Stimulated activated naive B cell treated with anti-CD40 and anti-IgM and Interleukin-4, amounts not matched to agents 10 μg/mL and 1 μg/mL and 100 μg/mL, for 72 hours (primary cell): ENCODE data around the gene CFDP1.
"Not testable (repeated sequence)": the region's sequence is repeated elsewhere in the genome, so short reads cannot be mapped to it uniquely, and the experiment has no call there.

Source experiments
- ATAC-seq, 2 donors: fragments of 150-1000 bp; cut with Tn5 transposase; replicated peaks; 2 replicates each; pipeline ENCODE4 v1.10.0; 2021; ENCODE audit warnings: moderate library complexity in 1 of 2
- DNase-seq: peaks from one replicate; pipeline ENCODE4 v3.0.0; 2021
- H3K27ac Mint-ChIP-seq: one replicate; pipeline ENCODE4 v1.8.0; 2022; ENCODE audit warnings: mild to moderate bottlenecking, mixed read lengths
- H3K27me3 Mint-ChIP-seq, 2 donors: one replicate each; pipeline ENCODE4 v1.8.0; 2022; ENCODE audit warnings: mixed read lengths in 2 of 2
- H3K36me3 Mint-ChIP-seq, 2 donors: one replicate each; pipeline ENCODE4 v1.8.0; 2022; ENCODE audit warnings: mixed read lengths in 2 of 2, mild to moderate bottlenecking in 1 of 2
- H3K4me1 Mint-ChIP-seq, 2 donors: one replicate each; pipeline ENCODE4 v1.8.0; 2022; ENCODE audit warnings: mixed read lengths in 2 of 2, mild to moderate bottlenecking in 1 of 2
- H3K4me3 Mint-ChIP-seq, 2 donors: one replicate each; pipeline ENCODE4 v1.8.0; 2022; ENCODE audit warnings: mild to moderate bottlenecking in 2 of 2, mixed read lengths in 2 of 2, moderate library complexity in 1 of 2
- H3K9me3 Mint-ChIP-seq, 2 donors: one replicate each; pipeline ENCODE4 v1.8.0; 2022; ENCODE audit warnings: mixed read lengths in 2 of 2, mild to moderate bottlenecking in 1 of 2

CFDP1 gene

DNA sequence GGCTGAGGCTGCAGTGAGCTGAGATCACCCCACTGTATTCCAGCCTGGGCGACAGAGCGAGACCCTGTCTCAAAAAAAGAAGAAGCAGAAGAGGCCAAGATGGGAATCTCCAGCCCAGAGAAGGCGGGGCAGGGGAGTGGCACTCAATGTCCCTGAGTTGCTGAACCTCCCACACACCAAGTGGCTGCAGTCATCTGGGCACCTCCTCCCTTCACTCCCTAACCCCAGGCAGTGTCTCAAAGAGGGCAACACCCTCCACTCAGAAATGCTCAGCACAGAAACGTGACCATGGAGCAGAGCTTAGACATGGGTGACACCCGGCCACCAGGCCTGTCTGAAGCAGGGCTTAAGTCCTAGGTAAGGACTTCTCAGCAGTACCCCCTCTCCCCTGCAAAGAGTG is 145.6 kb downstream of the CFDP1 start:
- peaks cover 40 to 48% of the 10 kb centered on the region in 2 donors for H3K36me3 Mint-ChIP-seq

DNA sequence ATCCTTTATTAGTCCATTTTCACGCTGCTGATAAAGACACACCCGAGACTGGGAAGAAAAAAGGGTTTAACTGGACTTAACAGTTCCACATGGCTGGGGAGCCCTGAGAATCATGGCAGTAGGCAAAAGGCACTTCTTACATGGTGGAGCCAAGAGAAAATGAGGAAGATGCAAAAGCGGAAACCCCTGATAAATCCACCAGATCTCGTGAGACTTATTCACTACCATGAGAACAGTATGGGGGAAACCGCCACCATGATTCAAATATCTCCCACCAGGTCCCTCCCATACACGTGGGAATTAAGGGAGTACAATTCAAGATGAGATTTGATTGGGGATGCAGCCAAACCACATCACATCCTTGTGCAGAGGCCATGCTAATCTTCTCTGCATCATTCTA is 146.9 kb downstream of the CFDP1 start:
- Mint-ChIP-seq H3K4me1 (peaks cover 4 to 7% of the 10 kb centered on the region in 2 donors), H3K4me3 (no peak overlapping the region), H3K27ac (no peak overlapping the region), H3K27me3 (peaks cover 0 to 5% of the 10 kb centered on the region in 2 donors), H3K9me3 (no peaks in the 10 kb centered on the region), H3K36me3 (peaks cover 30 to 38% of the 10 kb centered on the region in 2 donors)
- ATAC-seq, result no peak
- DNase-seq, result no peak

More for the DNA sequence above, 145.6 kb downstream of the CFDP1 start:
- Mint-ChIP-seq H3K4me3 (no peak overlapping the region), H3K4me1 (peaks cover 4 to 7% of the 10 kb centered on the region in 2 donors), H3K27me3 (peaks cover 0 to 5% of the 10 kb centered on the region in 2 donors), H3K27ac (no peak overlapping the region), H3K9me3 (no peaks in the 10 kb centered on the region)
- ATAC-seq (peak in 1 of 2 donors; percentile 47), DNase-seq (no peak)

DNA sequence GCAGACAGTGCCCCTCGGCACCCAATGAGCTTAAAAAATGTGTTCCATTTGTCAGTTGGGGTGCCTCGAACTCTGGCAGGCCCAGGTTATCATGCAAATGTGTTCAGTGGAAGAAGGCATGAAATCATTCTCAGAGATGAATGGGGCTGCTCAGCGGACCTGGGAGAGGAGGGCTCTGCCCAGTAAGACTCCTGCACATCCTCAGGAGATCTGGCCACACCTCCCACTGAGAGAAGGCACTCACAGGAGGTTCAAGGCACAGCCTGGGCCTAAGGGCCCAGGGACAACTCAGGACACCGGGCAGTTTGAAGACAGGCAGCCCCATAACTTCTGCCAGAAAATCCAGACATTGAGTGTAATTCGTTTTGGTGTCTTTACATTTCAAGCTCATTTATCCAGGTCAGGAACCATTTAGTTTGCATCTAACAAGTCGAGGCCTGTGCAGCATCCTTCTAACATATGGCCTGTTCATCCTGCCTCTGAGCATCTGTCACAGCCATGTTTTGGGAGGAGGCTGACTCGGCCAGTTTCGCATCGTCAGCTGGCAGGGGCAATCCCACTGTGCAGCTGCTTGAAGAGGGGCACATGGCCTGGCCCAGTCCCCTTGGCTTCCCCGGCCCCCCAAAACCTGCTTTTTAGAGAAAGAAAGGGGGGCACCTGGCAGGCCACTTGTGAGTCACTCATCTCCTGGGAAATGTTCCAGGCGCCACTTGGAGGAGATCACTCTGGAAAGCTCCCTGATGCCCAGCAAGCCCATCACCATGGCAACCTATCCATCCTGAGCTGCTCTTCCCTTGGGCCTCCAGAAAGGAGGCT is 150.6 kb downstream of the CFDP1 start:
- no peak for ATAC-seq
- no peak overlapping the region for H3K27ac Mint-ChIP-seq
- H3K4me3 Mint-ChIP-seq, result no peak overlapping the region
- H3K36me3 Mint-ChIP-seq, result peaks cover 14 to 16% of the 10 kb centered on the region in 2 donors
- peaks cover 19 to 22% of the 10 kb centered on the region in 2 donors for H3K27me3 Mint-ChIP-seq
- H3K9me3 Mint-ChIP-seq, result peaks cover 0 to 3% of the 10 kb centered on the region in 2 donors
- DNase-seq, result no peak
- no peaks in the 10 kb centered on the region for H3K4me1 Mint-ChIP-seq

DNA sequence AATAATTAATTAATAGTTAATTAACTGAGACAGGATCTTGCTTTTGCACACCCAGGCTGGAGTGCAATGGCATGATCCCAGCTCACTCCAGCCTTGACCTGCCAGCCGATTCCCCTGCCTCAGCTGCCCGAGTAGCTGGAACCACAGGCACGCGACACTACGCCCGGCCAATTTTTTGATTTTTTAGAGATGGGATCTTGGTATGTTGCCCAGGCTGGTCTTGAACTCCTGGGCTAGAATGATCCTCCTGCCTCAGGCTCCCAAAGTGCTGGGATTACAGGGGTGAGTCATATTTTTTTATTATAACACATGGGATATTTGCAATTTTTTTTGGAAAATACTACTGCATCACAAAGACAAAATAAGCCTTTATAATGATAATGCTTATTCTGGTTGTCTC is 151.5 kb downstream of the CFDP1 start:
- H3K27ac Mint-ChIP-seq, result no peak overlapping the region
- no peak overlapping the region for H3K4me3 Mint-ChIP-seq
- H3K27me3 Mint-ChIP-seq, result peaks cover 26 to 29% of the 10 kb centered on the region in 2 donors
- ATAC-seq (no peak), DNase-seq (no peak)
- H3K36me3 Mint-ChIP-seq, result peaks cover 17% of the 10 kb centered on the region in 2 donors
- H3K9me3 Mint-ChIP-seq, result peaks cover 0 to 6% of the 10 kb centered on the region in 2 donors
- no peaks in the 10 kb centered on the region for H3K4me1 Mint-ChIP-seq

DNA sequence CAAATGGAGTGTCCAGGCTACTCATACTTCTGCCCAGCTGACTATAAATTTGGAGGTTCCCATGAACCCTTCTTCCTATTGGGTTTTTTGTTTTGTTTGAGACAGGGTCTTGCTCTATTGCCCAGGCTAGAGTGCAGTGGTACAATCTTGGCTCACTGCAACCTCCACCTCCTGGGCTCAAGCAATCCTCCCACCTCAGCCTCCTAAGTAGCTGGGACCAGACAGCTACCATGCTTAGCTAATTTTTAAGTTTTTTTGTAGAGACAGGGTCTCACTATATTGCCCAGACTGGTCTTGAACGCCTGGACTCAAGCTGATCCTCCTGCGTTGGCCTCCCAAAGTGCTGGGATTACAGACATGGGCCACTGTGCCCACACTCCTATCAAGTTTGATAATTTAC is 152.3 kb downstream of the CFDP1 start:
- peaks cover 26 to 29% of the 10 kb centered on the region in 2 donors for H3K27me3 Mint-ChIP-seq

DNA sequence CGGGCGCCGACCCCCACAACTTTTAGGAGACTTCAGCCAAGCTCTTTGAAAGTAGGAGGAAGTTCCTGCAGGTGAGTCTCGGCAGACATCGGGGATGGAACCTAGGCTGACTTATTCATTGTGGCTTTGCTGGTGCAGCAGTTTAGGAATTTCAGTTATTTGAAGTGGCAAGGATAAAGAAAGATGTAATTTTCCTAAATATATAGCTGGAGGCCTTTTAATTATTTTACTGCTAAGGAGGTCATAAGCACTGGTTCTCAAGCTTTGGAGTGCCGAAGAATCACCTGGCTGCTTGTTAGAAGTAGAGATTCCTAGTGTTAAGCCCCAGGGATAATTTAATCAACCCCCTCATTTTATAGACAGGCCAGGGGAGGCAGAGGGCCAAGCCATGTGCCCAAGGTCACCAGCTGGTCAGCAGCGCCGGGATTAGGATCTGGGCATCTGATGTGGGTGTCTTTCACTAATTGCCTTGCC is 152.9 kb downstream of the CFDP1 start:
- no peak for DNase-seq
- Mint-ChIP-seq H3K4me3 (no peak overlapping the region), H3K27ac (peak overlapping the region; percentile 26), H3K27me3 (peaks cover 29 to 30% of the 10 kb centered on the region in 2 donors), H3K4me1 (no peaks in the 10 kb centered on the region), H3K36me3 (peaks cover 12 to 14% of the 10 kb centered on the region in 2 donors), H3K9me3 (peaks cover 0 to 6% of the 10 kb centered on the region in 2 donors)
- ATAC-seq, result no peak

More for the DNA sequence above, 152.3 kb downstream of the CFDP1 start:
- not testable (repeated sequence) for DNase-seq, H3K9me3 Mint-ChIP-seq, H3K27ac Mint-ChIP-seq, ATAC-seq, H3K4me3 Mint-ChIP-seq, H3K4me1 Mint-ChIP-seq
- peaks cover 14 to 17% of the 10 kb centered on the region in 2 donors for H3K36me3 Mint-ChIP-seq

DNA sequence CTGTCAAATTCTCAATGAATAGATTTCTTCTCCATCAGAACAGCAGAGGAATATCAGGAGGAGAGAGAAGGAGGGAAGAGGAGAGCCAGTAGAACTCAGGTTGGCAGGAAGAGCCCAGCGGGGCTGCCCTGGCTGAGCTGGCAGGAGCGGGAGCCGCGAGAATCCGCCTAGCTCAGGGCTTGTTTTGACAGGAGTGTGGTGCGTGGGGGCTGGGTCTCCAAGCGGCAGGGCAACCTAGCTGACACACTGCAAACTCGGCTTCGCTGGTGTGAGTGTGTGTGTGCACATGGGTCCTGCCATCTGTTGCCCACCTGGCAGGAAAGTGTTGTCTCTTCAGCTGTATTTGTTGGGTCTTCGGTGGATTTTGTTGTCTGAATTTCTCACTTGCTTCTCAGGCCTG is 154.0 kb downstream of the CFDP1 start:
- H3K27me3 Mint-ChIP-seq, result peaks cover 36 to 40% of the 10 kb centered on the region in 2 donors
- H3K4me1 Mint-ChIP-seq, result no peaks in the 10 kb centered on the region
- H3K27ac Mint-ChIP-seq, result no peak overlapping the region
- H3K36me3 Mint-ChIP-seq, result peaks cover 6 to 11% of the 10 kb centered on the region in 2 donors
- no peak for ATAC-seq
- H3K9me3 Mint-ChIP-seq, result peaks cover 0 to 6% of the 10 kb centered on the region in 2 donors
- no peak overlapping the region for H3K4me3 Mint-ChIP-seq
- DNase-seq, result no peak

DNA sequence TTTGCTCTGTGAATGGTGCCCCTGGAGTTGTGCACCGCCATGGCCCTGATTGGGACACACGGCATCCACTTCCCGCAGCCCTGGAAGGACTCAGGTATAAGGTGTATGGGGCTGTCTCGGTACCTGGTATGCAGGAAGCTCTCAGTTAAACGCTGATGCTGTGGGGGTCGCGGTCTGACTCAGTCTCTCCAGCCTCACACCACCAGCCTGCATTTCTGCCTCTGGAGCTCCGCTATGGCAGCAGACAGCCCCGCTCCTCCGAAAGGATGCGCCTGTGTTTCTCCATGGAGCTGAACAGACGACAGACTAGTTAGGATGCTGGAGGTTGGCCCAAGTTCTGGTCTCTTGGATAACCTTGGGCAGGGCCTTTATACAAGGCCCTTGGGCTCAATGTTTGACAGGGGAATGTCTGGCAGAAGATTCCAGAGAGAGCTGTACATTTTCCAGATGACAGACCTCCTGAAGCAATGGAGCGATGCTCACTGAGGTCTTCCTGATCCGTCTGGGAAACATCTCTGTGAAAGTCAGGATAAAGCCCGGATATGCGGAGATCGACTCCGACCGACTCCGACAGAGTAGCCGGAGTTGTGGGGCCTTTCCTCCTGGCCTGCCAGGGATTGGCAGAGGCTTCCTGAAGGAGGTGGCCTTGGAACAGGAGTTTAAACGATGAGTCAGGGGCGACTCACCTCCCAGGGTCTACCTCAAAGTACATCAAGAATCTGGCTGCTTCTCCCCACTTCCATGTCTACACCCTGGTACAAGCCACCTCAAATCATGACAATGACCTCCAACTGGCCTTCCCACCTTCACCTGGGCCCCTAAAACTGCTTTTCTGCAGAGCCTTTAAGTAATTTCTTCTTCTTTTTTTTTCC is 160.0 kb downstream of the CFDP1 start:
- Mint-ChIP-seq H3K9me3 (peaks cover 0 to 6% of the 10 kb centered on the region in 2 donors), H3K4me1 (peaks cover 0 to 2% of the 10 kb centered on the region in 2 donors), H3K27ac (no peak overlapping the region), H3K36me3 (peaks cover 3 to 7% of the 10 kb centered on the region in 2 donors), H3K27me3 (peaks cover 34 to 57% of the 10 kb centered on the region in 2 donors), H3K4me3 (no peak overlapping the region)
- ATAC-seq (no peak), DNase-seq (no peak)

DNA sequence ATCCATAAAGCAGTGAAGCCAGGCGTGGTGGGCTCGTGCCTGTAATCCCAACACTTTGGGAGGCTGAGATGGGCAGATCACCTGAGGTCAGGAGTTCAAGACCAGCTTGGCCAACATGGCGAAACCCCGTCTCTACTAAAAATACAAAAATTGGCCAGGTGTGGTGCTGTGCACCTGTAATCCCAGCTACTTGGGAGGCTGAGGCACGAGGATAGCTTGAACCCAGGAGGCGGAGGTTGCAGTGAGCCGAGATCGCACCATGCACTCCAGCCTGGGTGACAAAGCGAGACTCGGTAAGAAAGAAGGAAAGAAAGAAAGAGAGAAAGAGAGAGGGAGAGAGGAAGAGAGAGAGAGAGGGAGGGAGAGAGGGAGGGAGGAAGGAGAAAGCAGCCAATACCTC is 160.7 kb downstream of the CFDP1 start:
- ATAC-seq, result not testable (repeated sequence)
- peaks cover 32 to 53% of the 10 kb centered on the region in 2 donors for H3K27me3 Mint-ChIP-seq

DNA sequence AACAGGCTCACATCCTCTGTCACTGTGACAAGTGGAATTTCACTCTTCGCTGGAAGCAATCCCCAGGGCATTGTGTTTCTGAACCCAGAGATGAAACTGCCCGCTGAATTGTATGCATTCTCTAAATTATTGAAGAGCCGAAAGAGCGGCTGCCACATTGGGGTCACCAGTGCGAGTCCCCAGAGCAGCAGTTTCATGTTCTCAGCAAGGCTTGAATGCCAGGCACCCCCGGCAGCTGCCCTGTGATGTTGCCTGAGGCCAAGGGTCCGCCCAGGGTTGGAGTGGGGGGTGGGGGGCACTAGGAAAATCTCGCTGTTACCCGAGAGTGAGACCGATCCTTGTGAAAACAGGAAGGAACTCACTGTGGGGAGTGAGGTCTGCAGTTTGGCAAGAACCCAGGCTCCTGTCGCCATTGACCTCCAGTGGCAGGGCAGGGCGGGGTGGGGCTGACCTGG is 161.2 kb downstream of the CFDP1 start:
- no peaks in the 10 kb centered on the region for H3K9me3 Mint-ChIP-seq
- H3K4me1 Mint-ChIP-seq, result peaks cover 0 to 2% of the 10 kb centered on the region in 2 donors
- H3K27ac Mint-ChIP-seq, result no peak overlapping the region
- peak; percentile 14 to 54 for ATAC-seq
- DNase-seq, result no peak
- peaks cover 29 to 48% of the 10 kb centered on the region in 2 donors for H3K27me3 Mint-ChIP-seq
- H3K36me3 Mint-ChIP-seq, result no peaks in the 10 kb centered on the region
- no peak overlapping the region for H3K4me3 Mint-ChIP-seq

More for the DNA sequence above, 160.7 kb downstream of the CFDP1 start:
- DNase-seq, H3K4me1 Mint-ChIP-seq, H3K27ac Mint-ChIP-seq, H3K4me3 Mint-ChIP-seq, H3K36me3 Mint-ChIP-seq, H3K9me3 Mint-ChIP-seq: not testable (repeated sequence)

DNA sequence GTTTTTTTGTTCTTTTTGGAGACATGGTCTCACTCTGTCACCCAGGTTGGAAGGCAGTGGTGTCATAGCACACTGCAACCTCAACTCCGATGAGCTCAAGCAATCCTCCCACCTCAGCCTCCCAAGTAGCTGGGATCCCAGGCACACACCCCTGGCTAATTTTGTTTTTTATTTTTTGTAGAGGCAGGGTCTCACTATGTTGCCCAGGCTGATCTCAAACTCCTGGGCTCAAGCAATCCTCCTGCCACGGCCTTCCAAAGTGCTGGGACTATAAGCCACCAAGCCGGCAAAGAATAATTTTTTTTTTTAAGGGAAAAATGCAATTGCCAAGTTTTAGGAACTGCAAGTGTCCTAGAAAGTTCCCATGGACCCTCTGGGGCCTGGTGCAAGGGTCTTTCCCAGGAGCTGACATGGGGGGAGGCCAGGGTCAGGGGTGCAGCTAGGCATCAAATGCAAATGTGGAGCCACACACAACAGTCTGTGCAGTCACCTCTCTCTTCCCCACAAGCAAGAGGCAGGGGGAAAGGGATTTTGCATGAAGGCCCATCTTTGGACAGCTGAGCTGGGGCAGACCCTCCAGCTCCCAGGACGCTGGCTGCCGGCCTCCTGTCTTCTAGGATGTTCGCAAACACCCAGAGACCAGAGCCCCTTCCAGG is 161.7 kb downstream of the CFDP1 start:
- peaks cover 1 to 2% of the 10 kb centered on the region in 2 donors for H3K4me1 Mint-ChIP-seq
- DNase-seq, result no peak
- no peaks in the 10 kb centered on the region for H3K9me3 Mint-ChIP-seq
- H3K27ac Mint-ChIP-seq, result no peak overlapping the region
- peaks cover 34 to 51% of the 10 kb centered on the region in 2 donors for H3K27me3 Mint-ChIP-seq
- no peaks in the 10 kb centered on the region for H3K36me3 Mint-ChIP-seq
- peak in 1 of 2 donors; percentile 38 for ATAC-seq
- no peak overlapping the region for H3K4me3 Mint-ChIP-seq

DNA sequence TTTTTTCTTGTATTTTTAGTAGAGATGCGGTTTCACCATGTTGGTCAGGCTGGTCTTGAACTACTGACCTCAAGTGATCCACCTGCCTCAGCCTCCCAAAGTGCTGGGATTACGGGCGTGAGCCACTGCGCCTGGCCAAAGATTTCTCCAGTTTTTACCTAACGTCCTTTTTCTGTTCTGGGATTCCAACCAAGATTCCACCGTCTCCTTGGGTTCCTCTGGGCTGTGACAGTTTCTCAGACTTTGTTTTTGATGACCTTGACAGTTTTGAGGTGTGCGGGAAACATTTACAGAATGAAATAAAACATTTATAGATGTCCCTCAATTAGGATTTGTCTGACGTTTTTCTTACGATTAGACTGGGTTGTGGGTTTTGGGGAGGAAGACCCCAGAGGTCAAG is 163.9 kb downstream of the CFDP1 start:
- not testable (repeated sequence) for DNase-seq, H3K27ac Mint-ChIP-seq, H3K36me3 Mint-ChIP-seq, H3K4me3 Mint-ChIP-seq, H3K9me3 Mint-ChIP-seq, ATAC-seq
- H3K4me1 Mint-ChIP-seq, result peaks cover 10 to 16% of the 10 kb centered on the region in 2 donors
- peaks cover 41 to 53% of the 10 kb centered on the region in 2 donors for H3K27me3 Mint-ChIP-seq

DNA sequence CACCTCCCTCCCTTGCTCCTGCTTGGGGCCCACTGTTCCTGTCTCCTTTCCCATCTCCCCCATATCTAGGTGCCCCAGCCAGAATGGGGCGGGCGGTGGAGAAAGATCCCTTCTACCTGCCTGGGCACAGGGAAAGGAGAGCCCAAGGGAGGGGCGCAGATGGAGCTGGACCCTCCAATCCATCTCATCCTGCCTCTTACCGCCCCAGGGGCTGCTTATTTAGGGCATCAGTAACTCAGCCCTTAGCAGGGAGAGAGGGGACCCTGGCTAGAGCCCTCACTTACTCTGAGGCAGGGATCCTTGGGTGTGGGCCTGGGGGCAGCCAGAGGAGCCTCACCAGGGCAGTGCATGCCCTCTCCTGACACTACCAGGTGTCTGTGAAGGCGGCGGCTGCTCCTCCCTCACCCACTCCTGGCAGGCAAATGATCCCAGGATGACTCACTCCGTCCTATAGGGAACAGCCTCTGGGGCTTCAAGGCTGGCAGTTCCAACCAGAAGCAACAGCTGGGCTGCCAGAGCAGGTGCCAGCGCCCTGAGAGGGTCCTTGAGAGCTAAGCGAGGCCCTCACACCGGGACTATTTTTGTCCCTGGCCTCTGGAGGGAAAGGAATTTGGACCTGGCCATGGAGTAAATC is 165.6 kb downstream of the CFDP1 start:
- H3K9me3 Mint-ChIP-seq, result no peaks in the 10 kb centered on the region
- H3K4me1 Mint-ChIP-seq, result peaks cover 10 to 18% of the 10 kb centered on the region in 2 donors
- DNase-seq (no peak), ATAC-seq (no peak)
- no peaks in the 10 kb centered on the region for H3K36me3 Mint-ChIP-seq
- no peak overlapping the region for H3K4me3 Mint-ChIP-seq
- H3K27ac Mint-ChIP-seq, result no peak overlapping the region
- H3K27me3 Mint-ChIP-seq, result peaks cover 49 to 53% of the 10 kb centered on the region in 2 donors
